MCF 10A (cell line): ENCODE results near the gene KCTD1. TPM values are rescaled to one million over a fixed set of nuclear protein-coding genes. Genes with fewer than 3 reads are reported as not detected.
A peak's percentile ranks its signal among the peaks of the same experiment; 100 is the strongest.

Experiments
- BruUV-seq: library from RNA; stranded (reverse); fragments of 400-500 nt; replicated peaks from 2 replicates; lab custom pipeline; 2021; lab: Mats Ljungman, UMichigan
- CTCF ChIA-PET: fragments of 300-600 bp; sonication (Branson Sonifier 250); formaldehyde crosslinking; extraction: SDS; loops from one replicate; lab custom pipeline; 2021; ENCODE audit warnings: antibody characterized with exemption, inconsistent platforms; lab: Yijun Ruan, JAX
- POLR2A ChIA-PET: fragments of 300-600, 350-650 bp; sonication (Branson Sonifier 250); formaldehyde crosslinking; extraction: SDS; loops from one replicate; lab custom pipeline; 2020; ENCODE audit warnings: antibody characterized with exemption, inconsistent platforms; lab: Yijun Ruan, JAX
- DNase-seq: peaks from one replicate; pipeline ENCODE4 v3.0.0-alpha.2; 2018; ENCODE audit not compliant: unreplicated experiment
- H3K27ac Mint-ChIP-seq: one replicate; pipeline ENCODE4 v1.8.0; 2022; ENCODE audit warnings: mild to moderate bottlenecking, low read depth, mixed read lengths; ENCODE audit not compliant: unreplicated experiment
- H3K27me3 Mint-ChIP-seq: one replicate; pipeline ENCODE4 v1.8.0; 2022; ENCODE audit warnings: mixed read lengths; ENCODE audit not compliant: insufficient read depth, unreplicated experiment
- H3K36me3 Mint-ChIP-seq: one replicate; pipeline ENCODE4 v1.8.0; 2022; ENCODE audit warnings: mild to moderate bottlenecking, moderate library complexity, mixed read lengths; ENCODE audit not compliant: insufficient read depth, unreplicated experiment
- H3K4me1 Mint-ChIP-seq: one replicate; pipeline ENCODE4 v1.8.0; 2022; ENCODE audit warnings: mixed read lengths; ENCODE audit not compliant: insufficient read depth, unreplicated experiment
- H3K4me3 Mint-ChIP-seq: one replicate; pipeline ENCODE4 v1.8.0; 2022; ENCODE audit warnings: mild to moderate bottlenecking, moderate library complexity, mixed read lengths; ENCODE audit not compliant: unreplicated experiment
- H3K9me3 Mint-ChIP-seq: one replicate; pipeline ENCODE4 v1.8.0; 2022; ENCODE audit warnings: mixed read lengths; ENCODE audit not compliant: unreplicated experiment
- intact Hi-C: fragments of 100-400 bp; cut with micrococcal nuclease; formaldehyde crosslinking; loops from 2 replicates; pipeline ENCODE4 v1.14.1; 2022
- microRNA-seq: library from miRNA; unstranded; fragments of <30 nt; microRNA quantifications from one replicate; pipeline ENCODE4 v1.2.0, GENCODE V29; 2022
- total RNA-seq: library from RNA; stranded (reverse); gene quantifications from 2 replicates; pipeline ENCODE4 v1.2.3, GENCODE V29; 2022
- TF ChIP-seq, protein P1 (sequence below): fragments of 200-600 bp; IDR thresholded peaks from one replicate; pipeline ENCODE4 v1.8.0; 2022; ENCODE audit warnings: antibody characterized with exemption, mild to moderate bottlenecking; ENCODE audit not compliant: unreplicated experiment

The KCTD1 gene
- total RNA-seq, 1 experiment from 2014 or later = 37.9 TPM

DNA sequence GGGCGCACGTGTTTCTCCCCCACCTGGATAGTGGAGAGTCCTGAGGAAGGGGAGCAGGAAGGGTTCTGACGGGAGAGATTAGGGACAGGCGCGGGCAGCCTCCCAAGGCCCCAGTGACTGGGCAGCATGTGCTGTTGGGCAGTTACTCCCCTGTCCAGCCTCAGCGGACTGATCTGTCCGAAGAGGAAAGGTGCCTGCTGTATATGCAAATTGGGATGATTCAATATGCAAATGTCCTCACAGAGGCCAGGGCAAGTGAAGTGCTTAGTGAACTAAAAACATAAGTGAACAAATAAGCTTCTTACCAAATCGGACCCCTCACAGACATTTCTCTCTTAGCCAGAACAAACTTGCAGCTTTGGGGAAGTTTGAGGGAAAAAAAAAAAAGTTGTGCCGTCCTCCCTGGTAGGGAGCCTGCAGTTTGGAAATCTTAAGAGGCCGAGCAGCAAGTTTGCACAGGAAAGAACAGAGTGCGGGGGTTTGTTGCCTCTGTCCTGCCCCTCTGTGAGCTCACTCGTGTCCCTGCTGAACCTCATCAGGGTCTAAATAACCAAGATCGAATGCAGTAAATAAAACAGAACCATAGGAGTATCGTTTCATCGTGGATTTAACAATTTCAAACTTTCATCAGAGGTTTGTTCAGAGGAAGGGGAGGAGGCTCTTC is 141.4 kb downstream of the KCTD1 start:
- POLR2A ChIA-PET = interaction anchor here (0.6 to 4.9 kb wide), 11 partner anchors 34 to 249 kb away, joined by 3 to 25 read pairs (median 3); no protein-coding TSS in a partner anchor

DNA sequence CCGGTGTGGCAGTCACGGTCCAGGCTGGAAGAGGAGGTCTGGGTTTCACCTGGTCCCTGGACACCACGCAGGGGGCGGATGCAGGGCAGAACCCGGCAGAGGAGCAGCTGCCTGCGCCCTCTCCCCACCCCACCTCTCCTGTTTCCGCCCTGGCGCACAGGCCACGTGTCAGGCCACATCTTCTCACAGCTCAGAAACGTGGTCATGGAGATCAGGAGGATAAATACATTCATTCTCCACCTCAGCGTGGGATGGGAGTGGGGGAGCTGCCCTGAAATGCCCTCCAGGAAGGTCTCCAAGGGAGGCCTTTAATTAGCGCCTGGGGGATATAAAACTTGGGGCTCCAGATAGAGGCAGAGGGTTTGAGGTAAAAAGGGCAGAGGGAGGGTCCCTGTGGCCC is 142.0 kb downstream of the KCTD1 start:
- POLR2A ChIA-PET = interaction anchor here (0.9 to 4.9 kb wide), 2 partner anchors 31 to 34 kb away, joined by 3 to 25 read pairs; no protein-coding TSS in a partner anchor
- CTCF ChIA-PET = interaction anchor here (0.6 to 5.8 kb wide), 25 partner anchors 11 to 891 kb away, joined by 3 to 40 read pairs (median 6); partner anchors contain the start of gene KCTD1
- no TSS peak for BruUV-seq
- H3K36me3 Mint-ChIP-seq = no peaks in the 10 kb centered on the region
- H3K27ac Mint-ChIP-seq = no peak overlapping the region
- H3K4me3 Mint-ChIP-seq = no peak overlapping the region
- no peaks in the 10 kb centered on the region for H3K27me3 Mint-ChIP-seq
- no peak for DNase-seq
- intact Hi-C loops = no loop called here
- peaks cover 11% of the 10 kb centered on the region for H3K4me1 Mint-ChIP-seq
- H3K9me3 Mint-ChIP-seq = no peaks in the 10 kb centered on the region
- TF ChIP-seq, protein P1, sequence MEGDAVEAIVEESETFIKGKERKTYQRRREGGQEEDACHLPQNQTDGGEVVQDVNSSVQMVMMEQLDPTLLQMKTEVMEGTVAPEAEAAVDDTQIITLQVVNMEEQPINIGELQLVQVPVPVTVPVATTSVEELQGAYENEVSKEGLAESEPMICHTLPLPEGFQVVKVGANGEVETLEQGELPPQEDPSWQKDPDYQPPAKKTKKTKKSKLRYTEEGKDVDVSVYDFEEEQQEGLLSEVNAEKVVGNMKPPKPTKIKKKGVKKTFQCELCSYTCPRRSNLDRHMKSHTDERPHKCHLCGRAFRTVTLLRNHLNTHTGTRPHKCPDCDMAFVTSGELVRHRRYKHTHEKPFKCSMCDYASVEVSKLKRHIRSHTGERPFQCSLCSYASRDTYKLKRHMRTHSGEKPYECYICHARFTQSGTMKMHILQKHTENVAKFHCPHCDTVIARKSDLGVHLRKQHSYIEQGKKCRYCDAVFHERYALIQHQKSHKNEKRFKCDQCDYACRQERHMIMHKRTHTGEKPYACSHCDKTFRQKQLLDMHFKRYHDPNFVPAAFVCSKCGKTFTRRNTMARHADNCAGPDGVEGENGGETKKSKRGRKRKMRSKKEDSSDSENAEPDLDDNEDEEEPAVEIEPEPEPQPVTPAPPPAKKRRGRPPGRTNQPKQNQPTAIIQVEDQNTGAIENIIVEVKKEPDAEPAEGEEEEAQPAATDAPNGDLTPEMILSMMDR = no peak

More for the DNA sequence above, 141.4 kb downstream of the KCTD1 start:
- intact Hi-C loops = loop anchor here (1.0 kb wide), 1 partner anchor 139 kb away; no protein-coding TSS in a partner anchor
- no peaks in the 10 kb centered on the region for H3K9me3 Mint-ChIP-seq
- H3K4me3 Mint-ChIP-seq = no peak overlapping the region
- TF ChIP-seq, protein P1 = no peak
- no peaks in the 10 kb centered on the region for H3K27me3 Mint-ChIP-seq
- DNase-seq = peak; percentile 1
- BruUV-seq = no TSS peak
- no peaks in the 10 kb centered on the region for H3K36me3 Mint-ChIP-seq
- peaks cover 11% of the 10 kb centered on the region for H3K4me1 Mint-ChIP-seq
- H3K27ac Mint-ChIP-seq = peak overlapping the region; percentile 39
- CTCF ChIA-PET = interaction anchor here (0.6 to 5.8 kb wide), 14 partner anchors 11 to 243 kb away, joined by 3 to 40 read pairs (median 4); partner anchors contain the start of gene KCTD1

DNA sequence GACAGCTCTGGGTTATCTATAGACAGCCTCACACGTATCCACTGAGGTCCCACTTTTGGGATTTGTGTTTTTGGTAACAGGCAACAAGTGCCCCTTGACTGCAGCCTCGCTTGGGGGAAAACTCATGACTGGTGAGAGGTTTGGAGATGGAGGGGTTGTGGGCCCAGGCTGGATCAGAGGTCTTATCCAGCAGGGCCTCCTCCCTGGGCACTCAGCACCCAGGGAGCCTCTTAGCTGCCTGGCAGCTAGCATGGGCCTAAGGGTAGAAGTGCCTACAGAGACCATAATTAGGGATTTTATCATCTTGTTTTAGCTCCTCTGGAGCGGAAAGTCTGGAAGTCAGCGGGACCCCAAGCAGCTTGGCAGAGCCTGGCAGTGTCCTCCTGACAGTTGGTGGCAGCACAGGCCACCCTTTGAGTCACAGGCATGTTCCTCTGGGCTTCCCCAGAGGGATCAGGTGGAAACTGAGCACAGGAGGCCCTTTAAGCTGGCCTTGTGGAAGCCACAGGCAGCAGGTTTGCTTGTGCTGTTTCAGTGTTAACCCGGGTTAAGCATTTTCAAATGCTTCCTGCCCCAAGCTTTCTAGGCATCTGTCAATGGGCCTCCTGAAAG is 143.1 kb downstream of the KCTD1 start:
- Mint-ChIP-seq H3K9me3 (no peaks in the 10 kb centered on the region), H3K27ac (no peak overlapping the region), H3K36me3 (no peaks in the 10 kb centered on the region), H3K27me3 (no peaks in the 10 kb centered on the region), H3K4me3 (no peak overlapping the region), H3K4me1 (peaks cover 11% of the 10 kb centered on the region)
- peak; percentile 64 for DNase-seq
- intact Hi-C loops = loop anchor here (1.0 kb wide), 3 partner anchors 216 to 398 kb away; no protein-coding TSS in a partner anchor
- TF ChIP-seq, protein P1 = peak; percentile 57
- BruUV-seq = no TSS peak
- ChIA-PET CTCF (interaction anchor here (0.6 to 5.8 kb wide), 32 partner anchors 11 to 892 kb away, joined by 3 to 40 read pairs (median 4); partner anchors contain the start of gene KCTD1), POLR2A (interaction anchor here (0.9 to 4.9 kb wide), 4 partner anchors 32 to 143 kb away, joined by 3 to 25 read pairs (median 4); partner anchors contain the start of gene KCTD1)

Small RNAs within 50 kb of the gene (microRNA-seq; reads per million reads assigned to microRNA genes)
- not detected for gene MIR8057
